ENCODE results near the gene STMN1. TPM values are rescaled to one million over a fixed set of nuclear protein-coding genes. Genes with fewer than 3 reads are reported as not detected.
"Not testable (repeated sequence)": the region's sequence is repeated elsewhere in the genome, so short reads cannot be mapped to it uniquely, and the experiment has no call there.

The STMN1 gene
- total RNA-seq, 4 donors from 2014 or later: 21.2 to 62.7 (median 26.8) TPM

DNA sequence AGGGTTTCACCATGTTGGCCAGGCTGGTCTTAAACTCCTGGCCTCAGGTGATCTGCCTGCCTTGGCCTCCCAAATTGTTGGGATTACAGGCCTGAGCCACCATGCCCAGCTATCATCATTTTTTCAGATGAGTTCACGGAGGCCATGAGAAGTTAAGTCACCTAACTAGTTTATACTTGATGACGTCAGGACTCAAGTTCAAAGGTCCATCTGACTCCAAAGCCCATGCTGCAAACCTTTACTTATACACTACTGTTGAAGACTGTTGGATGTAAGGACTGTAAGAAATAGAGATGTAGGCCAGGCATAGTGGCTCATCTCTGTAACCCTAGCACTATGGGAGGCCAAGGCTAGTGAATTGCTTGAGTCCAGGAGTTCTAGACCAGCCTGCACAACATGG lies 40.8 kb upstream of the STMN1 start:
- H3K9me3 ChIP-seq: peaks cover 0 to 3% (median 0%) of the 10 kb centered on the region in 4 donors
- DNase-seq: no peak
- H3K36me3 ChIP-seq: no peaks in the 10 kb centered on the region
- H3K4me1 ChIP-seq: no peaks in the 10 kb centered on the region
- TF ChIP-seq, protein P1, sequence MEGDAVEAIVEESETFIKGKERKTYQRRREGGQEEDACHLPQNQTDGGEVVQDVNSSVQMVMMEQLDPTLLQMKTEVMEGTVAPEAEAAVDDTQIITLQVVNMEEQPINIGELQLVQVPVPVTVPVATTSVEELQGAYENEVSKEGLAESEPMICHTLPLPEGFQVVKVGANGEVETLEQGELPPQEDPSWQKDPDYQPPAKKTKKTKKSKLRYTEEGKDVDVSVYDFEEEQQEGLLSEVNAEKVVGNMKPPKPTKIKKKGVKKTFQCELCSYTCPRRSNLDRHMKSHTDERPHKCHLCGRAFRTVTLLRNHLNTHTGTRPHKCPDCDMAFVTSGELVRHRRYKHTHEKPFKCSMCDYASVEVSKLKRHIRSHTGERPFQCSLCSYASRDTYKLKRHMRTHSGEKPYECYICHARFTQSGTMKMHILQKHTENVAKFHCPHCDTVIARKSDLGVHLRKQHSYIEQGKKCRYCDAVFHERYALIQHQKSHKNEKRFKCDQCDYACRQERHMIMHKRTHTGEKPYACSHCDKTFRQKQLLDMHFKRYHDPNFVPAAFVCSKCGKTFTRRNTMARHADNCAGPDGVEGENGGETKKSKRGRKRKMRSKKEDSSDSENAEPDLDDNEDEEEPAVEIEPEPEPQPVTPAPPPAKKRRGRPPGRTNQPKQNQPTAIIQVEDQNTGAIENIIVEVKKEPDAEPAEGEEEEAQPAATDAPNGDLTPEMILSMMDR (IDR thresholded peaks at IDR 0.05): no peak
- TF ChIP-seq POLR2A (IDR thresholded peaks at IDR 0.05): no peak
- H3K27ac ChIP-seq: no peak overlapping the region
- no peak overlapping the region for H3K4me3 ChIP-seq
- H3K27me3 ChIP-seq: no peaks in the 10 kb centered on the region

- Histone ChIP-seq H3K4me3 (no peak overlapping the region), H3K9me3 (peaks cover 0 to 3% (median 0%) of the 10 kb centered on the region in 4 donors), H3K27me3 (no peaks in the 10 kb centered on the region), H3K36me3 (no peaks in the 10 kb centered on the region), H3K27ac (no peak overlapping the region), H3K4me1 (no peaks in the 10 kb centered on the region)
- no peak for TF ChIP-seq POLR2A (IDR thresholded peaks at IDR 0.05)
- TF ChIP-seq, protein P1 (IDR thresholded peaks at IDR 0.05): no peak
- no peak for DNase-seq
Observed at GRCh38 chr1:25945761-25946160, 39.5 kb upstream of the STMN1 start.

DNA sequence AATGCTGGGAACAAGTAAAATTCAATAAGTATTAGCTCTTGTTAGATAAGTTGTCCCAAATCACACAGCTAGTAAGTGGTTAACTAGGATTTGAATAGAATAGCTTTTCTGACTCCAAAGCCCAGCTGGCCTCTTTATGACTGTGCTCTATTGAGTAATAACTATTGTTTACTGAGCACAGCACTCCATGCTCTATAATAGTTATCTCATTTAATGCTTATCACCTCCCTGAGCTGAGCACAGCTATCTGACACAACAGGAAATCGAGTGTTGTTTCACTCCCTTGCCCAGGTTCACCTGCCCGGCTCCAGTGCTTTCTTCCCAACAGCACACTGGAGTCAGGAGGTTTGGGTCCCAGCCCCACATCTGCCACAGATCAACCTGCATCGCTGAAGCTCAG lies 38.8 kb upstream of the STMN1 start:
- TF ChIP-seq POLR2A (IDR thresholded peaks at IDR 0.05): no peak
- TF ChIP-seq, protein P1 (IDR thresholded peaks at IDR 0.05): no peak

GRCh38 chr1:25943511-25943910 lies 37.3 kb upstream of the STMN1 start:
- not testable (repeated sequence) for DNase-seq, H3K36me3 ChIP-seq, H3K27me3 ChIP-seq, H3K9me3 ChIP-seq, H3K4me1 ChIP-seq, H3K4me3 ChIP-seq, H3K27ac ChIP-seq

More for the DNA sequence above, 38.8 kb upstream of the STMN1 start:
- no peak for DNase-seq
- no peak overlapping the region for H3K27ac ChIP-seq
- no peaks in the 10 kb centered on the region for H3K36me3 ChIP-seq
- H3K9me3 ChIP-seq: peaks cover 0 to 3% (median 0%) of the 10 kb centered on the region in 4 donors
- no peaks in the 10 kb centered on the region for H3K4me1 ChIP-seq
- H3K27me3 ChIP-seq: no peaks in the 10 kb centered on the region
- H3K4me3 ChIP-seq: no peak overlapping the region

GRCh38 chr1:25936947-25937346 lies 30.7 kb upstream of the STMN1 start:
- no peak overlapping the region for H3K27ac ChIP-seq

GRCh38 chr1:25933479-25934365 lies 27.5 kb upstream of the STMN1 start:
- Histone ChIP-seq H3K9me3 (no peaks in the 10 kb centered on the region), H3K36me3 (no peaks in the 10 kb centered on the region), H3K27ac (no peak overlapping the region), H3K4me3 (no peak overlapping the region), H3K4me1 (no peaks in the 10 kb centered on the region), H3K27me3 (no peaks in the 10 kb centered on the region)
- no peak for TF ChIP-seq POLR2A (IDR thresholded peaks at IDR 0.05)
- TF ChIP-seq, protein P1 (IDR thresholded peaks at IDR 0.05): no peak
- no peak for DNase-seq

More at GRCh38 chr1:25936947-25937346, 30.7 kb upstream of the STMN1 start:
- no peak overlapping the region for H3K4me3 ChIP-seq
- H3K36me3 ChIP-seq: no peaks in the 10 kb centered on the region
- no peak for DNase-seq
- no peaks in the 10 kb centered on the region for H3K9me3 ChIP-seq
- TF ChIP-seq, protein P1 (IDR thresholded peaks at IDR 0.05): no peak
- no peak for TF ChIP-seq POLR2A (IDR thresholded peaks at IDR 0.05)
- no peaks in the 10 kb centered on the region for H3K4me1 ChIP-seq
- H3K27me3 ChIP-seq: no peaks in the 10 kb centered on the region

GRCh38 chr1:25932811-25933400 lies 26.7 kb upstream of the STMN1 start:
- not testable (repeated sequence) for DNase-seq, H3K4me1 ChIP-seq, H3K27ac ChIP-seq, H3K27me3 ChIP-seq, H3K9me3 ChIP-seq, H3K36me3 ChIP-seq, H3K4me3 ChIP-seq
